ENCODE data around the gene THSD4.

DNA sequence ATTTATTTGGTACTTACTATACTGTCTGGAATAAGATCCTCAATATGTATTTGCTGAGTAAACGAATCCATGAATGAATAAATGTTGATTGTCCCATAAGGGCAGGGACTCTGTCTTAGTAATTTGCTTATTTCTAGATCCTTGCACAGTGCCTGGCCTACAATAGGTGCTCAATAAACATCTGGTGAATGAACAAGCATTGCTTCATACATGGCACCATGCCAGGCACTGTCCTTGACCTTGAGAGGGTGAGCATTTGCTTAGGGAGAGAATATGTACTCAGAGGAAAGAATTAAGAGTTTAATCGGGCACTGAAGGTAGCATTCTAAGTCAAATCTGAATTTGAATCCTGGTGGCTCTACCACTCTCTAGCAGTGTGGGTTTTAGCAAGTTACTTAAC is 282.1 kb downstream of the THSD4 start:
- TF ChIP-seq, protein P1, sequence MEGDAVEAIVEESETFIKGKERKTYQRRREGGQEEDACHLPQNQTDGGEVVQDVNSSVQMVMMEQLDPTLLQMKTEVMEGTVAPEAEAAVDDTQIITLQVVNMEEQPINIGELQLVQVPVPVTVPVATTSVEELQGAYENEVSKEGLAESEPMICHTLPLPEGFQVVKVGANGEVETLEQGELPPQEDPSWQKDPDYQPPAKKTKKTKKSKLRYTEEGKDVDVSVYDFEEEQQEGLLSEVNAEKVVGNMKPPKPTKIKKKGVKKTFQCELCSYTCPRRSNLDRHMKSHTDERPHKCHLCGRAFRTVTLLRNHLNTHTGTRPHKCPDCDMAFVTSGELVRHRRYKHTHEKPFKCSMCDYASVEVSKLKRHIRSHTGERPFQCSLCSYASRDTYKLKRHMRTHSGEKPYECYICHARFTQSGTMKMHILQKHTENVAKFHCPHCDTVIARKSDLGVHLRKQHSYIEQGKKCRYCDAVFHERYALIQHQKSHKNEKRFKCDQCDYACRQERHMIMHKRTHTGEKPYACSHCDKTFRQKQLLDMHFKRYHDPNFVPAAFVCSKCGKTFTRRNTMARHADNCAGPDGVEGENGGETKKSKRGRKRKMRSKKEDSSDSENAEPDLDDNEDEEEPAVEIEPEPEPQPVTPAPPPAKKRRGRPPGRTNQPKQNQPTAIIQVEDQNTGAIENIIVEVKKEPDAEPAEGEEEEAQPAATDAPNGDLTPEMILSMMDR (IDR thresholded peaks at IDR 0.05): no peak
- TF ChIP-seq POLR2AphosphoS5 (IDR thresholded peaks at IDR 0.05) (no peak), EP300 (IDR thresholded peaks at IDR 0.05) (no peak), POLR2A (IDR thresholded peaks at IDR 0.05) (no peak)

Data from upper lobe of left lung (tissue), 4 donors.